OCI-LY1 (cell line): ENCODE measurements around the gene TMPRSS13.
A peak's percentile ranks its signal among the peaks of the same experiment; 100 is the strongest.

Experiments used
- H2AFZ ChIP-seq: fragments of 200-600 bp; sonication (generic), shearing (Covaris generic); 2 replicates; pipeline ENCODE4 v1.6.0; 2014; ENCODE audit warnings: antibody characterized with exemption, mild to moderate bottlenecking, low read length
- H3F3A ChIP-seq: fragments of 200-600 bp; sonication (generic), shearing (Covaris generic); 2 replicates; pipeline ENCODE4 v1.6.0; 2014; ENCODE audit warnings: mild to moderate bottlenecking, antibody characterized with exemption, low read length, moderate library complexity; ENCODE audit not compliant: insufficient read depth
- H3K27ac ChIP-seq: fragments of 200-600 bp; sonication (generic); 2 replicates; pipeline ENCODE4 v1.5.1; 2014; ENCODE audit warnings: low read length, mixed run types, mild to moderate bottlenecking, low read depth; ENCODE audit not compliant: poor library complexity, severe bottlenecking
- H3K27me3 ChIP-seq: fragments of 200-600 bp; sonication (generic); 2 replicates; pipeline ENCODE4 v1.6.0; 2014; ENCODE audit warnings: antibody characterized with exemption, mild to moderate bottlenecking, low read length, moderate library complexity; ENCODE audit not compliant: insufficient read depth
- H3K36me3 ChIP-seq: fragments of 200-600 bp; sonication (generic); 2 replicates; pipeline ENCODE4 v1.6.1; 2014; ENCODE audit warnings: mild to moderate bottlenecking, antibody characterized with exemption, low read length, moderate library complexity, mixed read lengths; ENCODE audit not compliant: insufficient read depth
- H3K4me1 ChIP-seq: fragments of 200-600 bp; sonication (generic); 2 replicates; pipeline ENCODE4 v1.5.1; 2014; ENCODE audit warnings: mild to moderate bottlenecking, low read length, moderate library complexity; ENCODE audit not compliant: insufficient read depth, severe bottlenecking
- H3K4me2 ChIP-seq: fragments of 200-600 bp; sonication (generic), shearing (Covaris generic); 2 replicates; pipeline ENCODE4 v1.6.1; 2014; ENCODE audit warnings: low read length
- H3K4me3 ChIP-seq: fragments of 200-600 bp; sonication (generic); 2 replicates; pipeline ENCODE4 v1.5.1; 2014; ENCODE audit warnings: low read length, low read depth, mild to moderate bottlenecking, mixed read lengths; ENCODE audit not compliant: poor library complexity, severe bottlenecking
- H3K79me2 ChIP-seq: fragments of 200-600 bp; shearing (Covaris generic); 2 replicates; pipeline ENCODE4 v1.6.1; 2016; ENCODE audit warnings: mixed run types, low read length, mixed read lengths; ENCODE audit not compliant: insufficient read depth
- H3K9ac ChIP-seq: fragments of 200-600 bp; sonication (generic), shearing (Covaris generic); 2 replicates; pipeline ENCODE4 v1.6.1; 2014; ENCODE audit warnings: mild to moderate bottlenecking, low read length, mixed read lengths
- H3K9me2 ChIP-seq: fragments of 200-600 bp; sonication (generic), shearing (Covaris generic); 2 replicates; pipeline ENCODE4 v1.6.1; 2014; ENCODE audit warnings: low read depth, mild to moderate bottlenecking, low read length, mixed read lengths
- H3K9me3 ChIP-seq: fragments of 200-600 bp; shearing (Covaris generic); 2 replicates; pipeline ENCODE4 v1.6.1; 2014; ENCODE audit warnings: low read length, mixed read lengths
- H4K20me1 ChIP-seq: fragments of 200-600 bp; sonication (generic), shearing (Covaris generic); 2 replicates; pipeline ENCODE4 v1.6.0; 2016; ENCODE audit warnings: mild to moderate bottlenecking, low read length; ENCODE audit not compliant: insufficient read depth
- CTCF ChIP-seq: fragments of 200-600 bp; sonication (generic), shearing (Covaris generic); IDR thresholded peaks from 2 replicates; pipeline ENCODE4 v1.5.1; 2017; ENCODE audit warnings: mild to moderate bottlenecking, antibody characterized with exemption, low read length, moderate library complexity, mixed read lengths
- EZH2 ChIP-seq: fragments of 200-600 bp; sonication (generic), shearing (Covaris generic); IDR thresholded peaks from 2 replicates; pipeline ENCODE4 v1.8.0; 2017; ENCODE audit warnings: borderline replicate concordance, mixed run types, mild to moderate bottlenecking, antibody characterized with exemption, low read length, moderate library complexity, mixed read lengths

The TMPRSS13 gene

GRCh38 chr11:117940736-117941135 is 11.5 kb upstream of the TMPRSS13 start:
- TF ChIP-seq EZH2 (no peak), CTCF (no peak)
- peaks cover 15% of the 10 kb centered on the region for H3K4me1 ChIP-seq
- no peaks in the 10 kb centered on the region for H3K79me2 ChIP-seq
- no peaks in the 10 kb centered on the region for H3K36me3 ChIP-seq
- H3K27ac ChIP-seq, result no peak overlapping the region
- H3K9ac ChIP-seq, result no peak overlapping the region
- H3K9me3 ChIP-seq, result no peaks in the 10 kb centered on the region
- no peaks in the 10 kb centered on the region for H4K20me1 ChIP-seq
- no peak overlapping the region for H2AFZ ChIP-seq
- H3K9me2 ChIP-seq, result no peaks in the 10 kb centered on the region
- H3K27me3 ChIP-seq, result 0 out of 2 replicates have a peak, but pooled peaks cover 3% of the 10 kb centered on the region
- H3F3A ChIP-seq, result no peaks in the 10 kb centered on the region
- H3K4me2 ChIP-seq, result no peak overlapping the region
- H3K4me3 ChIP-seq, result no peak overlapping the region

- peak overlapping the region; percentile 40 for H3K27ac ChIP-seq
- H3K4me2 ChIP-seq, result peak overlapping the region; percentile 21
- no peaks in the 10 kb centered on the region for H3K79me2 ChIP-seq
- H3K27me3 ChIP-seq, result 0 out of 2 replicates have a peak, but pooled peaks cover 3% of the 10 kb centered on the region
- TF ChIP-seq CTCF, result no peak
- TF ChIP-seq EZH2, result no peak
- H3K36me3 ChIP-seq, result no peaks in the 10 kb centered on the region
- H3K9ac ChIP-seq, result no peak overlapping the region
- no peaks in the 10 kb centered on the region for H3F3A ChIP-seq
- peaks cover 28% of the 10 kb centered on the region for H3K4me1 ChIP-seq
- no peak overlapping the region for H3K4me3 ChIP-seq
- no peak overlapping the region for H2AFZ ChIP-seq
- H4K20me1 ChIP-seq, result no peaks in the 10 kb centered on the region
- H3K9me2 ChIP-seq, result no peaks in the 10 kb centered on the region
- no peaks in the 10 kb centered on the region for H3K9me3 ChIP-seq
Observed at GRCh38 chr11:117936973-117937372, 7.8 kb upstream of the TMPRSS13 start.

GRCh38 chr11:117934526-117935307 is 5.5 kb upstream of the TMPRSS13 start:
- Histone ChIP-seq H3K27me3 (0 out of 2 replicates have a peak, but pooled peaks cover 3% of the 10 kb centered on the region), H3K4me1 (peaks cover 50% of the 10 kb centered on the region), H3K4me2 (peak overlapping the region; percentile 33), H4K20me1 (no peaks in the 10 kb centered on the region), H3K36me3 (no peaks in the 10 kb centered on the region), H3K4me3 (peak overlapping the region; percentile 32), H3K9me2 (no peaks in the 10 kb centered on the region), H3K9ac (peak overlapping the region; percentile 28; the same call in 1 of the 2 replicates), H3K9me3 (no peaks in the 10 kb centered on the region), H2AFZ (no peak overlapping the region), H3K27ac (peak overlapping the region; percentile 53), H3F3A (no peaks in the 10 kb centered on the region), H3K79me2 (no peaks in the 10 kb centered on the region)
- TF ChIP-seq CTCF (no peak), EZH2 (no peak)
